Breast epithelium (tissue), 4 donors: ENCODE data around the gene TIPRL. TPM values are rescaled to one million over a fixed set of nuclear protein-coding genes. Genes with fewer than 3 reads are reported as not detected.
A peak's percentile ranks its signal among the peaks of the same experiment; 100 is the strongest.

Experiments
- DNase-seq, 2 donors: peaks; one replicate each; pipeline ENCODE4 v3.0.0-alpha.2; 2019; ENCODE audit warnings: low spot score in 2 of 2
- H3K27ac ChIP-seq, 2 donors: fragments of 200-600 bp; sonication (generic) in 1 of 2; one replicate each; pipeline ENCODE4 v1.5.1; 2016 to 2019; ENCODE audit warnings: mild to moderate bottlenecking in 1 of 2
- H3K27me3 ChIP-seq, 2 donors: fragments of 200-600 bp; sonication (generic) in 1 of 2; one replicate each; pipeline versions ENCODE4 v1.5.1 to v1.6.0; 2017 to 2019; ENCODE audit warnings: control low read depth in 1 of 2, mild to moderate bottlenecking in 1 of 2
- H3K36me3 ChIP-seq: fragments of 200-600 bp; one replicate; pipeline ENCODE4 v1.5.1; 2019
- H3K4me1 ChIP-seq, 2 donors: fragments of 200-600 bp; sonication (generic); one replicate each; pipeline ENCODE4 v1.5.1; 2016 to 2019; ENCODE audit warnings: control low read depth in 1 of 2
- H3K4me3 ChIP-seq, 3 donors: fragments of 200-600 bp; sonication (generic); 1 replicate in 2 of 3; 2 replicates in 1 of 3; pipeline ENCODE4 v1.5.1; 2016 to 2019; ENCODE audit warnings: mild to moderate bottlenecking in 3 of 3, moderate library complexity in 2 of 3
- H3K9me3 ChIP-seq, 2 donors: fragments of 200-600 bp; sonication (generic) in 1 of 2; one replicate each; pipeline ENCODE4 v1.5.1; 2016 to 2019; ENCODE audit warnings: control low read depth in 1 of 2
- CTCF ChIP-seq, 3 donors: fragments of 450-650 bp; IDR thresholded peaks; one replicate each; pipeline ENCODE4 v1.5.1; 2016 to 2017; ENCODE audit warnings: antibody characterized with exemption in 3 of 3, mild to moderate bottlenecking in 3 of 3, moderate library complexity in 3 of 3
- POLR2A ChIP-seq: fragments of 450-650 bp; IDR thresholded peaks from one replicate; pipeline ENCODE4 v1.6.1; 2016; ENCODE audit warnings: antibody characterized with exemption, mild to moderate bottlenecking, moderate library complexity
- POLR2AphosphoS5 ChIP-seq, 3 donors: sonication (generic); formaldehyde crosslinking; IDR thresholded peaks; one replicate each; pipeline ENCODE4 v1.6.1; 2017; ENCODE audit warnings: antibody characterized with exemption in 3 of 3
- intact Hi-C: fragments of 100-400 bp; cut with DNase I; formaldehyde crosslinking; loops from one replicate; pipeline ENCODE4 v1.15.1; 2023; ENCODE audit warnings: low total_unique reads
- total RNA-seq, 3 donors: library from RNA; depleted of rRNA; stranded (reverse); fragments of >200 nt; gene quantifications; one replicate each; pipeline ENCODE4 v1.1.0, GENCODE V29; 2016

TIPRL gene
- total RNA-seq, 3 donors from 2014 or later, result 18.0 to 24.9 (median 18.7) TPM

- no peak for DNase-seq
- Histone ChIP-seq H3K27ac (no peak overlapping the region), H3K36me3 (no peaks in the 10 kb centered on the region), H3K4me1 (no peaks in the 10 kb centered on the region), H3K27me3 (no peaks in the 10 kb centered on the region), H3K9me3 (peaks cover 0 to 6% of the 10 kb centered on the region in 2 donors), H3K4me3 (no peak overlapping the region)
- intact Hi-C loops, result no loop called here
- no peak for TF ChIP-seq CTCF (IDR thresholded peaks at IDR 0.05)
- TF ChIP-seq POLR2AphosphoS5 (IDR thresholded peaks at IDR 0.05), result no peak
- TF ChIP-seq POLR2A, result no peak
Measured at GRCh38 chr1:168164771-168165170, 14.0 kb upstream of the TIPRL start.

GRCh38 chr1:168167806-168168205, 11.0 kb upstream of the TIPRL start:
- no peak for DNase-seq
- Histone ChIP-seq H3K4me1 (no peaks in the 10 kb centered on the region), H3K4me3 (no peak overlapping the region), H3K36me3 (no peaks in the 10 kb centered on the region), H3K27ac (no peak overlapping the region), H3K27me3 (no peaks in the 10 kb centered on the region), H3K9me3 (no peaks in the 10 kb centered on the region)
- no peak for TF ChIP-seq POLR2A
- no peak for TF ChIP-seq POLR2AphosphoS5 (IDR thresholded peaks at IDR 0.05)
- intact Hi-C loops, result no loop called here

- Histone ChIP-seq H3K4me3 (no peak overlapping the region), H3K36me3 (no peaks in the 10 kb centered on the region), H3K27me3 (no peaks in the 10 kb centered on the region), H3K27ac (no peak overlapping the region), H3K4me1 (no peaks in the 10 kb centered on the region), H3K9me3 (no peaks in the 10 kb centered on the region)
- TF ChIP-seq POLR2A (no peak), POLR2AphosphoS5 (IDR thresholded peaks at IDR 0.05) (no peak), CTCF (IDR thresholded peaks at IDR 0.05) (no peak)
- intact Hi-C loops, result no loop called here
- DNase-seq, result no peak
Measured at GRCh38 chr1:168170564-168171508, 7.9 kb upstream of the TIPRL start.

DNA sequence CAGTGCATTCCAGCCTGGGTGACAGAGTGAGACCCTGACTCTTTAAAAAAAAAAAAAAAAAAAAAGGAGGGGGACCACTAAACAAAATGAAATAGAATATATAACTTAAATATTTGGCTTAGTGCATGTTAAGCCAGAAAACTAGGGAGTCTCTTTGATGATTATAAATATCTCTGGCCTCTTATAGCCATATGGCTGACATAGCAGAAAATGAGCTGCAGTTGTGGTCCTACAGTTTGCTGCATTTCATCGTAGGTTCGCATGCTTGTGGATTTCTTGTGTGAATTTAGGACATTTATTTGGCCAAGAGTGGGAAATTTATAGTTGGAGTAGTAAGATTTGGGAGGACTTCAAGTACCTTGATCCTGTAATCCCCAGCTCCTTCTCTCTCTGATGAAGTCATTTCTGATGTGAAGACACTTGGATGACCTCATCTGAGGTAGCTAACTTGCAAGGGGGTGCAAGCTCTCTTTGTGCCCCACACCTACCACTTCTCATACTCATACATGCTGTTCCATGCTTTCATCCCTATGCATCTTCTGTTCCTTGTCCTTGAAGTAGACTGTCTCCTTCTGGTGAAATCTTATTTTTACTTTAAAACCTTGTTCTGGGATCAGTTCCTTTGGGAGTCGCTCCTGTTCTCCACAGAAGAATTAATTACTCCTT, 6.4 kb upstream of the TIPRL start:
- no peaks in the 10 kb centered on the region for H3K4me1 ChIP-seq
- H3K27me3 ChIP-seq, result no peaks in the 10 kb centered on the region
- H3K4me3 ChIP-seq, result no peak overlapping the region
- no peak overlapping the region for H3K27ac ChIP-seq
- TF ChIP-seq POLR2AphosphoS5 (IDR thresholded peaks at IDR 0.05), result no peak
- TF ChIP-seq CTCF (IDR thresholded peaks at IDR 0.05), result no peak
- no peak for TF ChIP-seq POLR2A
- no peak for DNase-seq
- no peaks in the 10 kb centered on the region for H3K9me3 ChIP-seq
- H3K36me3 ChIP-seq, result no peaks in the 10 kb centered on the region
- intact Hi-C loops, result no loop called here

DNA sequence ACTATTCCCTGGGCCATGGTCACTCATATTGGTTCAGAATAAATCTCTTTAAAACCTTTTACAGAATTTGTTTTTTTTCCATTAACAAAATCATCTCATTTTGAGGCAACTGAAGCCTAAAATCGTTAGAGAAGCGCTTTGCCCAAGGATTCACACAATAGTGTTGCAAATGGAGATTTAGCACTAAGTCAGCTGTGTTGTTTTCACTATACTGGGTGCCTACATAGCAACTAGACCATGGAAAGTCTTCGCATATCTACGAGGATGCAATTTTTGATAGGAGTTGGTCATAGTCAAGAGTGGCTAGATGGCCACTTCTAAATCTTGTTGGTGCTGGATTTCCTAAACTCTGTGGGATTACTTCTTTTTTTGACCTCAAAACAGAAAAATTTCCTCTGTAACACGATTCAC, 530 bp upstream of the TIPRL start:
- intact Hi-C loops, result no loop called here

More for the DNA sequence above, 530 bp upstream of the TIPRL start:
- Histone ChIP-seq H3K36me3 (no peaks in the 10 kb centered on the region), H3K4me1 (no peaks in the 10 kb centered on the region), H3K9me3 (no peaks in the 10 kb centered on the region), H3K27me3 (no peaks in the 10 kb centered on the region), H3K4me3 (peak overlapping the region; percentile 63 to 91 (median 84)), H3K27ac (peak overlapping the region; percentile 83 to 95)
- DNase-seq, result no peak
- TF ChIP-seq POLR2AphosphoS5 (IDR thresholded peaks at IDR 0.05), result no peak
- TF ChIP-seq POLR2A, result no peak
- no peak for TF ChIP-seq CTCF (IDR thresholded peaks at IDR 0.05)
